NCI-H2029 treated with DMSO at 0.1 percent for 48 hours (cell line): ENCODE data around the gene RAD52.
"Not testable (repeated sequence)": the region's sequence is repeated elsewhere in the genome, so short reads cannot be mapped to it uniquely, and the experiment has no call there.

Source experiments
- DNase-seq: peaks from one replicate; lab custom pipeline; 2025; lab: John Stamatoyannopoulos, UW

RAD52 gene

DNA sequence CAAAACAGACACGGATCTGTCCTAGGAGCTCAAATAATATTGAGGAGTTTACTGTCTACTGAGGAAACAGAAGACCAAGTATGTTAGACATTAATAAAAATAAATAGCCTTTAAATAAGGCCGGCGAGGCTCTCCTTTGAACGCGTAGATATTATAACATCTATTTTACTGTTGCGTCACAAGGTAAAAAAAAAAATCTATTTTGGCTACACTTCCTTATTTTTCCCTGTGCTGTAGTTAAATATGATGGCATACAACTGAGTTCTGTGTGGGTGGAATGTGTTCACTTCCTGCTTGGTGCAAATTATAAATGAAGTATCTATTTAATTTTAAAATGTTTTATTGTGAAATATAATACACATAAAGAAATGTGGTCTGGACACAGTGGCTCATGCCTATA is 17.2 kb upstream of the RAD52 start:
- DNase-seq = no peak

DNA sequence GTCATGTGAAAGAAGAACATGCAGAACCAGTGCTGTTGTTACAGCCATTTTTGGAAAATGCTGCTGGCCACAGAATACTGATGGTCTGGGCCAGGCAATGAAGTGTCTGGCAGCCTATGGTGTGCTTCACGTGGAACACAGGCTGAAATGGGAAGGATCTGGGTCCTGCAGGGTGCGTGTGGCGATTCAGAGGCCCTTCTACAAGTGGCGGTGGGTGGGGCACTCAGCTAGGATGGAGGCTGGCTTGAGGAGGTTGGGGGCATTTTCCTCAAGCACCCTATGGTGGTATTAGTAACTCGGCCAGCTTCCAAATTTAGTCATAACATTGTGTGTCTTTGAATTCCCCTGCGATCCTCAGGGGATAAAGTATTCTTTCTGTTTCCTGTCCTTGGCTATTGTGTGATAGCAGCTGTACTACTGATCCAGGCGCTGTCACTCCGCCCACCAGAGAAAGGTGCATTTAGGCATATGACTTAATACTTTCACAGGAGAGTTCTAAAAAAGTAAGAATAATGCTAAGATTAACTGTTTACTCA is 9.2 kb upstream of the RAD52 start:
- no peak for DNase-seq

DNA sequence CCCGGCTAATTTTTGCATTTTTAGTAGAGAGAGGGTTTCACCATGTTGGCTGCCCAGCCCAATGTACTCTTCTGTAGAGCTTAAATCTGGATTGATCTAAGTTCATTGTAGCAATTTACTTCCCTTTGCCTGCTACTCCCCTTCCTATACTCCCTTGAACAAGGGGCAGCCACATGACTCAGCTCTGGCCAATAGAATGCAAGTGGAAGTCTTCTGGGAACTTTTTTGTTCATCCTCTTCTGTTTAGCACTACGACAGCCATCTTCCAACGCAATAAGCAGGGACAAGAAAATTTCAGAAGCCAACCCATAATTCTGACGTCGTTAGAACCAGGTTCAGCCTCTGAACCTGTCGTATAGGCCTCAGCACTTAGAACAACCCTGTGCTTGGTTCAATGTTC is 6.4 kb upstream of the RAD52 start:
- DNase-seq = no peak

DNA sequence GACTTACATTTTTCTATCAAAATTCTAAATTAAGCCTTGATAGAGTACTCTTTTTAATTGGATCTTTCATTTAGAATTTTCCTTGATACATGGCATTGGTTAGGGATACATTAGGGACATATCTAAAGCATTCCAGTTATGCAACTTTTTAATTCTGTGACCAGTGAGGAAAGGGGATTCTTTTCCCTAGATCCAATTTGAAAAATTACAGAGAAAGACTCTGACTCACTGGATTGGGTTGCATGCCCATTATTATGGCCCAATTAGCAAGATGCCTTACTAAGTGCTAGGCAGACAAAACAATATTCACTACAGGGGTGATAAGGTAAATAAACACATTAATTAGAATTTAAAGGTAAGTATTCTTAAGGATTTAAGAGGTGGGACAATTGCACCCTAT is 5.2 kb upstream of the RAD52 start:
- no peak for DNase-seq

DNA sequence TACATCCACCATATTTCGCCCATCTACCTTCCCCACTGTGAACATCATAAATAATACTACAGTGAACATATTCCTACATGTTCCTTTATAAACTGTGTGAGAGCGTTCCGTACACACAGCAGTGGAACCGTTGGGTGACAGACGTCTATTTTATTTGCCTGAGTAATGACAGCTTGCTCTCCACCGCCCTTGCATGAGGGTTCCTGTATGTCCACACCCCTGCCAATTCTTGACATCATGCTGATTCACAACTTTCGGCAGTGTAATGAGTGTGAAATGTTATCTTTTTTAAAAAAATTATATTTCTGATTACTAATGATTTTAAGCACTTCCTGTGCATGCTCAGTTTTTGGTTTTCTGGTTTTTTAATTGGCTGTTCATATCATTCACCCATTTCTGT is 4.3 kb upstream of the RAD52 start:
- no peak for DNase-seq

DNA sequence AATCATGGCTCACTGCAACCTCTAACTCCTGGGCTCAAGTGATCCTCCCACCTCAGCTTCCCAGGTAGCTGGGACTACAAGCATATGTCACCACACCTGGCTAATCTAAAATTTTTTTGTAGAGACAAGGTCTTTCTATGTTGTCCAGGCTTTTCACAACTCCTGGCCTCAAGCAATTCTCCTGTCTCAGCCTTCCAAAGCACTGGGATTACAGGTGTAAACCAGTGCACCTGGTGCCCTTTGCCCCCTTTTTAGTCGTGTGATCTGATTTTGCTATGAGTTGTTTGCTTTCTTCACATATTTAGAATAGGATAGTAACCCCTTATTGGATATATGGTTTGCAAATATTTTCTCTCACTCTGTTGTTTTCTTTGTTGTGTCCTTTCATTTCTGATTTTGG is 1.7 kb upstream of the RAD52 start:
- DNase-seq = no peak

DNA sequence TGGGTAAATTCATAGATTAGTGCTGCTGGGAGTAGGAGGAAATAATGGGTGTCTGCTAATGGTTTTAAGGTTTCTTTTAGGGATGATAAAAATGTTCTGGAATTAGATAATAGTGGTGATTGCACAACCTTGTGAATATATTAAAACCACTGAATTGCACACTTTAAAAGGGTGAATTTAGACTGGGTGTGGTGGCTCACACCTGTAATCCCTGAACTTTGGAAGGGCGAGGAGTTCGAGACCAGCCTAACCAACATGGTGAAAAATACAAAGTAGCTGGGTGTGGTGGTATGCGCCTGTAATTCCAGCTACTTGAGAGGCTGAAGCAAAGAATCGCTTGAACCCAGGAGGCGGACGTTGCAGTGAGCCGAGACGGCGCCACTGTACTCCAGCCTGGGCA is 1.3 kb downstream of the RAD52 start:
- DNase-seq = no peak

DNA sequence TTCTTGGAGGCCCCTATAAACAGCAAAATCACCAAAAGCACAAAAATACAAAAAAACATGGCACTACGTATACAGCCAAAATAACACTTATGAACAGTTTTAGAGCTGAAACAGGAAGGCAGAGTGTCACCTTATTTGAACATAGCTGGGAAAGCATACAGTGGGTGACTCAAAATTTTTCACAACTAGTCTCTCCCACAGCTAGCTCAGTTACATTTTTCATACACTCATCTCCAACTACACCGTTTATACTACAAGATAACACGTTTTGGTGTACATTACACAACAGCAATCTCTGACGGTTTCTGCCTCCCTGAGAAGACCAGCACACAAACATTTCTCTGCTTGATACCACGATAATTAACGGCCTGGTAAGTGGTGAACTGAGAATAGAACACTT is 2.9 kb downstream of the RAD52 start:
- DNase-seq = no peak

DNA sequence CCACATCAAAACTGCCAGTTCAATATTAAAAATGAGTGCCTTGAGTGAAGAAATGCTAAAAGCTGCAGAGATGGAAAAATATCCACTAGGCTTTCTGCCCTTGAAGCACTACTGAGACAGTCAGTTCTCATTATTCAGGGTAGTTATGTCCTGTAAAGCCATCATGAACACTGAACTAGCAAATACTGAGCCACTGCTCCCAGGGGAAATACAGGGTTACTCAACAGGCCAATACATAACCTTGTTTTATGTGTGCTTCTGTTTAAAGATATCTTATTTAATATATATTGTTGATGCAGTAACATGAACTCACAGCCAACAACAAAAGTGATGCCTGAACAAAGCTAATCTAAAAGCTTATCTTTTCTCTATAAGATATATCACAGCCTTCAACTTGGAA is 3.3 kb downstream of the RAD52 start:
- no peak for DNase-seq

DNA sequence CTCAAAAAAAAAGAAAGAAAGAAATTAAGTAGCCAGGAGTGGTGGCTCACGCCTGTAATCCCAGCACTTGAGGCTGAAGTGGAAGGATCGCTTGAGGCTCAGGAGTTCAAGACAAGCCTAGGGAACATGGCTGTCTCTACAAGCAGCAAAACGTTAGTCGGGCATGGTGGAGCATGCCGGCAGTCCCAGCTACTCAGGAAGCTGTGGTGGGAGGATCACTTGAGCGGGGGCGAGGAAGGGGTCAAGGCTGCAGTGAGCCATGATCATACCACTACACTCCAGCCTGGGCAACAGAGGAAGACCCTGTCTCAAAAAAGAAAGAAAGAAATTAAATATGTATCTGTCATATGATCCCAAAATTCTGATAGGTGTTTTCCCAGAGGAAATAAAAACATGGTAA is 5.3 kb downstream of the RAD52 start:
- no peak for DNase-seq

DNA sequence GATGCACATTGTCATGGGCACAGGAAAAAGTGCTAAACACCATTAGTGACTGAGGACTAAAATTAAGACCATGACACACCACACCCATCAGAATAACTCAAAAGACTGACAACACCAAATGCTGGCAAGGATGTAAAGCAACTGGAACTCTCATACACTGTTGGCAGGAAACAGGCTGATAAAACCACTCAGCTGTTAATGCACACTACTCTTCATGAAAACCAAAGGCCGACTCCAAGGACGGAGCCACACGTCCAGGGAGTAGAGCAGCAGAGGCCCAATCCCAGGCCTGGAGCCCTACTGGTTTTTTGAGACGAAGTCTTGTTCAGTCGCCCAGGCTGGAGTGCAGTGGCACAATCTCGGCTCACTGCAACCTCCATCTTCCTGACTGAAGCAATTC is 6.4 kb downstream of the RAD52 start:
- DNase-seq = no peak

DNA sequence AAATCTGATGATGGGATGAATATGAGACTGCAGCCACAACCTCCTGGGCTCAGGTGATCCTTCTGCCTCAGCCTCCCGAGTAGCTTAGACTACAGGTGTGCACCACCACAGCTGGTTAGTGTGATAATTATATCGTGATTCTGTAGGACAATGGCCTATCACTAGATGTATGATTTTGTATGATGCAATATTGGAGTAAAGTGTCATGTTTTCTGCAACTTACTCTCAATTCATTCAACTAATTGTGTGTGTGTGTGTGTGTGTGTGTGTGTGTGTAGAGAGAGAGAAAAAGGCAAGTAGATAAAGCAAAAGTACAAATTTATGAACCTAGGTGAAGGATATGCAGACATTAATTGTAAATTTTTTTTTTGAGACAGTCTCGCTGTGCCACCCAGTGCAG is 10.7 kb downstream of the RAD52 start:
- DNase-seq = no peak

DNA sequence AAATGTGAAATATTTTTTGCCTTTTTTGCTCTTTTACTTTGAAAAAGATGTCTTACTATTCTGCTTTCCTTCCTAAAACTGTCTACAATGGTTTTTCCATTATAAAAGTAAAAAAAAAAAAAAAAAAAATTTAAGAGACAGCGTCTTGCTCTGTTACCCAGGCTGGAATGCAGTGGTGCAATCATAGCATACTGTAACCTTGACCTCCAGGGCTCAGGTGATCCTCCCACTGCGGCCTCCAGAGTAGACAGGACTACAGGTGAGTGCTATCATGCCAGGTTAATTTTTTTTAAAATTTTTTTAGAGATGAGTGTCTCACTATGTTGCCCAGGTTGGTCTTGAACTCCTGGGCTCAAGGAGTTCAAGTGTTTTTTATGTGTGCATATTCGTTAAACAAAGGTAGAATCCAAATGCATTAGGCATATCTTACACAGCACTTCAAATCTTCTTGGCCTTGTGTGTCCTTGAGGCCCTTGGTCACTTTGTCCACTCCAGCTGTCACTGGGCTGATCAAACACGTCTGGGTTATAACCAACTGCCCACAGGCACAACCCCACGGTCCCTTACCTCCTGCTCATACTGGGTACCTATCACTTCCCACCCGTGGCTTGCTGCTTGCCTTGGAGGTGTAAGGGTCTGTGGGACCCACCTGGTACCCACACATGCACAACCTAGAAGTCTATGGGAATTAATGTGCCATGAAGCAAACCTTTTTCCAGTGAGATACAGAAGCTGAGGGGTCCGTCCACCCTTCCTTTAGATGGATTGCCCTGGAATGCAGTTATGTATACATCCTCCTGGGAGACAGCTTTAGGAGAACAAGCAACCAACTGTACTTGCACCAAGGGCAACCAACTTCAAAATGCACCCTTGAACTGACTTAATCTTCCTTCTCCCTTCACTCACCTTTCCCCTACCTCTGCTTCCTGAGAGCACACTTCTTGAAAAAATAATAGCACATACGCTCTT is 12.8 kb downstream of the RAD52 start:
- no peak for DNase-seq

DNA sequence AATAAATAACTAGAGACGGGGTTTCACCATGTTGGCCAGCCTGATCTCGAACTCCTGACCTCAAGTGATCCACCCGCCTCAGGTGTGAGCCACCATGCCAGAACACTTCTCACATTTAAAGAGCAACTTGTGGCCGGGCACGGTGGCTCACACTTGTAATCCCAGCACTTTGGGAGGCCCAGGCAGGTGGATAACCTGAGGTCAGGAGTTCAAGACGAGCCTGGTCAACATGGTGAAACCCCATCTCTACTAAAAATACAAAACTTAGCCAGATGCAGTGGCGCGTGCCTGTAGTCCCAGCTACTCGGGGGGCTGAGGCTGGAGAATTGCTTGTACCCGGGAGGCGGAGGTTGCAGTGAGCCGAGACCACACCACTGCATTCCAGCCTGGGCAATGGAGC is 13.6 kb downstream of the RAD52 start:
- not testable (repeated sequence) for DNase-seq

DNA sequence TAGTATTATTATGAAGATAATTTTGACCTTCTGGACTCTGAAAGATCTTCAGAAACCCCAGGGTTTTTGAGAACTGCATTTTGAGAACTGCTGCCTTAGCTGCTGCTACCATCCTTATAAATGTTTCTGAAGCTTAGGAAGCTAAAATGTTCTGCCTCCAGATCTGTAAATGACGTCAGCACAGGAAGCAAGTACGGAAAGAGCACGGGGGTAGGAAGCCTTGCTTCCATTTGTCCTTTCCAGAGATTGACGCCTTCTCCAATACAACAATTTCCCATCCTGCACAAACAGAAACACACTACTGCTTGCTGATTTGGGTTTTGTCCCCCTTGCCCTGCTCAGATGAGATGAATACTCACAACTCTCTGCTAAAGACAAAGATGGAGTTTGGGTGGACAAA is 17.9 kb downstream of the RAD52 start:
- no peak for DNase-seq

DNA sequence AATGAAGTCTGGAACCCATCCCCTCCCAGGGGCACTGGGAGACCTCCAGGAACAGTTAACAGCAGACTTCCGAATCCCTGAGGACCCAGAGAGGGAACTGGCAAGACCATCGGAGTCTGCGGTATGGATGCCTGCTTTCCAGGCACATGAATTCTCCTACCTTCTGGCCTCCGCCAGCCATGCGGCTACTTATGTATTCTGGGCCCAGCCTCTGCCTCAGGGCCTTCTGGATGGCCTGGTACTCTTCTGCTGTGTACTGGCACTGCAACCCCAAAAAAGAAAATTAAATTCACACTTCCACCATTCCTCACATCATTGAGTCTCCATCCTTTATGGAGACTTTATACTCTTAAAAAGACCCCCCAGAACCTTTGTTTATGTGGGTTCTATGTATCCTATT is 18.4 kb downstream of the RAD52 start:
- no peak for DNase-seq

DNA sequence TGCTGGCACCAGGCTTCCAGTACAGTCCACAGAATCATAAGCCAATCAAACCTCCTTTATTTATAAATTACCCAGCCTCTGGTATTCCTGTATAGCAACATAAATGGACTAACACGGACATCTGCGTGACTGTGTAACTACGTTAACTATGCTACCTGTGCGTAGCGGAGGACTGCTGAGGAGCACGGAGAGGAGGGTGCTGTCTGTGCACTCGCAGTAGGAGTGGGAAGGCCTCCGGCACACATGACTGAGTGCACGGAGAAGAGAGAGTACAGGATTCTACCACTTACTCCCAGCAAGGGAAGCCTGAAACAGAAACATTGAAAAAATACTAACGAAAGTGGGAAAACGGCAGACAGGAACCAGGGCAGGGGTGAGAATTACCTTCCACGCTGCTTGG is 22.9 kb downstream of the RAD52 start:
- no peak for DNase-seq

DNA sequence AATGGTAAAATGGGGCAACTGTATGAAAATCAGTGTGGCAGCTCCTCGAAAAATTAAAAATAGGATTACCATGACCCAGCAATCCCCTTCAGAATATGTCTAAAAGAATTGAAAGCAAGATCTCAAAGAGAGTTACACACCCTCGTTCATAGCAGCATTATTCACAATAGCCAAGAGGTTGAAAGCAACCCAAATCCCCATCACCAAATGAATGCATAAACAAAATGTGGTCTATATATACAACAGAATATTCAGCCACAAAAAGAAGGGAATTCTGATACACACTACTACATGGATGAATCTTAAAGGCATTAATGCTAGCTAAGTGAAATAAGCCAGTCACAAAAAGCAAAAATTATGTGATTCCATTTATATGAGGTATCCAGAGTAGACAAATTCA is 27.2 kb downstream of the RAD52 start:
- DNase-seq = no peak

DNA sequence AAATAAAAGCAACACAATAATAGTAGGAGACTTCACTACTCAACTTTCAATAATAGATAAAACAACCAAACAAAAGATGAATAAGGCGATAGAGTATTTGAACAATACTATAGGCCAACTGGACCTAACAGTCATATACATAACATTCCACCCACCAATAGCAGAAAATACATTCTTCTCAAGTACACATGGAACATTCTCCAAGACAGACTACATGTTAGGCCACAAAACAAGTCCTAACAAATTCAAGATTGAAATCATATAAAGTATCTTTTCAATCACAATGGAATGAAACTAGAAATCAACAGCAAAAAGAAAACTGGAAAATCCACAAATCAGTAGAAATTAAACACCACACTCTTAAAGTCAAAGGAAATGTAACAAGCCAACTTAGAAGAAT is 28.8 kb downstream of the RAD52 start:
- DNase-seq = no peak

DNA sequence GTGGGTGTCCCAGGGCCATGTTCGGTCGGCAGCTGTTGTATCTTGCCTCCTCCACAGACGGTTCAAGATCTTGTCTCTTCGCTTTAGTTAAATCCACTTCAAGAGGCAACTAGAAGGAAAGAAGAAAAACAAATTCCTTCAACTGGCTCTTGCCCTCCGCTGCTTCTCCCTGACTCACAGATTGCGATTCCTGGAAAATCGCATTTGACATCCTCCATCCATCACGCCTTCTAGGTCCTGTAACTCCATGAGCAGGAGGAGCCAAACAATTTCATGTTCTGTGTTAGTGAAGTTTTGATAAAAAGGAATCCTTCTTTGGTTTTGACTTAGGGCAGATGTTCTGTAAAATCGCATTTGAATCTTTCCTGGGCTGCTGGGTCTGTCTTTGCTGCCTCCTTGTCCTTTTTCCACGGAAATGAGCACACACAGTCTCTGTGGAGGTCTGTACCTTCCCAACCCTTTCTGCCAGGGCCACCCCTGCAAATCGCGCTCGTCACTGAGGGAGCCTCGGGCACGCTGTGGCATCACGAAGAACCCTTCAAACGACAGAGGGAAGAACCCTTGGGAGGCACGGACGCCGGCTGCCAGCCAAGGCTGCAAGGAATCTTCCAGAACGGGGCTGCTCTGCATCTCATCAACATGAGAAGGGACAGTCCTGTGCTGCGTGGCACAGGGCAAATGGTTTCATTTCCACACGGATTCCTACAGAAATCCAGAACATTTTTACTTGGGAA is 32.6 kb downstream of the RAD52 start:
- DNase-seq = no peak

DNA sequence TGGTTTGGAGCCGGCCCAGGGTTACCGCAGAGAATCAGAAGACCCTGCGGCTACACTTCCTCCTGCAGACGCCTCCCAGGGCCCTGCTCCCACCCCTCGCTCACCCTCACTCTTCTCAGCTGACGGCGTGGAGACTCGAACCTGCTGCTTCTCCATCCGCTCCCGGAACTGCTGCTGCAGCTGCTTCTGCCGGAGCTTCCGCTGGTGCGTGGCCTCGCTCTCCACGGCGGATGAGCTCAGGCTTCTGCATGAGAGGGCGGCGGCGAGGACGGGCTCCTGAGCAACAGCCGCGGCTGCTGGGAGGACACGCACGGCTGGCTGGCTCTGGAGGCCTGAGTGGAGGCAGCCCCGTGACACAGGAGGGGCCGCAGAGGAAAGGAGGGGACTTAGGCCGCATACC is 33.3 kb downstream of the RAD52 start:
- no peak for DNase-seq

DNA sequence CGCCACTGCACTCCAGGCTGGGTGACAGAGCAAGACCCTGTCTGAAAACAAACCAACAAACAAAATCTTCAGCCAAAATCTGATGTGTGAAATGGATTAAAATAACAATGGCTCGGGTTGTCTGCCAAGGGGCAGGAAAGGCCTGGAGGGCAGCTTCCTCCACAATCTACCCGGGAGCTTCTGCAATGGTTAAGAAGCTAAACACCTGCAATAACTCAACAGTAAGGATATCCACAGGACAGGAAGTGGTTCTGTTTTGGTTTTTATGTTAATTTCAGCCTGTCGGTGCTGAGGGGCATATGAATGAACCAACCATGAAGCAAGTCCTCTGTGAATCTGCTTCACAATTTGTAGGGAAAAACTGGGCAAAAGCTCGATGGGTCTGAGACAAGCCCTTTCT is 34.4 kb downstream of the RAD52 start:
- DNase-seq = no peak
